Measurements from ENCODE around the gene ZNF467.

DNA sequence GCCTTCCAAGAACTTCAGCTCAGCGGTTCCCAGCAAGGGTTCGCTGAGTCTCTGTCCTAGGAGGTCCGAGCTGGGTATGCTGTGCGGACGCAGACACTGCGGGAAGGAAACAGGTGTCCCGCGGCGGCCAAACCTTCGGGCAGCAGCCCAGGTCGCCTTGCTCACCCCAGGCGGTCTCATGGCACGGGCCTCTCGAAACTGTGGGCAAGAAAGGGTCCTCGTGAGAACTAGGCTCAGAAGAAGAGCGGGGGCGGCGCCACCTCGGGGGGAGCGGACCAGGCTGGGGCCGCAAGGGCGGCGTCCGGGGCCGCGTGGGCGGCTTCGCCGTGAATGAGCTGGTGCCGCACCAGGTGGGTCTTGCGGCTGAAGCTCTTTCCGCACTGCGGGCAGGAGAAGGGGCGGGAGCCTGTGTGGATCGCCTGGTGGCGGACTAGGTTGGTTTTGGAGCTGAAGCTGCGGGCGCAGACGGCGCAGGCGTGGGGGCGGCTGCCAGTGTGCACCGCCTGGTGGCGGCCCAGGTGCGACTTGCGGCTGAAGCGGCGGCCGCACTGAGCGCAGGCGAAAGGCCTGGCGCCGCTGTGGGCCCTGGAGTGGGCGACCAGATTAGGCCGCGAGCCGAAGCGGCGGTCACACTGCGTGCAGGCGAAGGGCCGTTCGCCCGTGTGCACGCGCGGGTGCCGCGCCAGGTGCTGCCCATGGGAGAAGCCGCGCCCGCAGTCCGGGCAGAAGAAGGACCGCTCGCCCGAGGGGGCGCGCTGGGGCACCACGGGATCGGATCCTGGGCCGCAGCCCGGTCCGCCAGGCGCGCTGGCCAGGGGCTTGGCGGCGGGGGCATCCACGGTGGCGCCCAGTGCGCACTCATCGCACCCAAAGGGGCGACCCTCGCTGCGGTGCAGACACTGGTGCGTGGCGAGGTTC, 8.6 kb downstream of the ZNF467 start:
- TF ChIP-seq, protein P1, sequence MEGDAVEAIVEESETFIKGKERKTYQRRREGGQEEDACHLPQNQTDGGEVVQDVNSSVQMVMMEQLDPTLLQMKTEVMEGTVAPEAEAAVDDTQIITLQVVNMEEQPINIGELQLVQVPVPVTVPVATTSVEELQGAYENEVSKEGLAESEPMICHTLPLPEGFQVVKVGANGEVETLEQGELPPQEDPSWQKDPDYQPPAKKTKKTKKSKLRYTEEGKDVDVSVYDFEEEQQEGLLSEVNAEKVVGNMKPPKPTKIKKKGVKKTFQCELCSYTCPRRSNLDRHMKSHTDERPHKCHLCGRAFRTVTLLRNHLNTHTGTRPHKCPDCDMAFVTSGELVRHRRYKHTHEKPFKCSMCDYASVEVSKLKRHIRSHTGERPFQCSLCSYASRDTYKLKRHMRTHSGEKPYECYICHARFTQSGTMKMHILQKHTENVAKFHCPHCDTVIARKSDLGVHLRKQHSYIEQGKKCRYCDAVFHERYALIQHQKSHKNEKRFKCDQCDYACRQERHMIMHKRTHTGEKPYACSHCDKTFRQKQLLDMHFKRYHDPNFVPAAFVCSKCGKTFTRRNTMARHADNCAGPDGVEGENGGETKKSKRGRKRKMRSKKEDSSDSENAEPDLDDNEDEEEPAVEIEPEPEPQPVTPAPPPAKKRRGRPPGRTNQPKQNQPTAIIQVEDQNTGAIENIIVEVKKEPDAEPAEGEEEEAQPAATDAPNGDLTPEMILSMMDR (IDR thresholded peaks at IDR 0.05) = no peak
- TF ChIP-seq EP300 (IDR thresholded peaks at IDR 0.05) = no peak
